ENCODE data around the gene MAGEB17.
"Not testable (repeated sequence)": the region's sequence is repeated elsewhere in the genome, so short reads cannot be mapped to it uniquely, and the experiment has no call there.

MAGEB17 gene

GRCh38 chrX:16175329-16176061 lies 8.2 kb downstream of the MAGEB17 start:
- Histone ChIP-seq H3K27ac (ENCODE audit: low read depth in 2 of 2, low read length in 2 of 2) (no peak overlapping the region), H3K4me3 (ENCODE audit: low read length in 2 of 2) (no peak overlapping the region), H3K27me3 (ENCODE audit: control insufficient read depth in 2 of 2, insufficient read depth in 2 of 2, low read length in 2 of 2) (peaks cover 0 to 3% of the 10 kb centered on the region in 2 donors), H3K9me3 (ENCODE audit: control insufficient read depth in 2 of 2, low read length in 2 of 2) (no peaks in the 10 kb centered on the region), H3K36me3 (ENCODE audit: control insufficient read depth in 2 of 2, insufficient read depth in 2 of 2, low read length in 2 of 2) (no peaks in the 10 kb centered on the region), H3K4me1 (ENCODE audit: control insufficient read depth in 2 of 2, insufficient read depth in 2 of 2, low read length in 2 of 2) (no peaks in the 10 kb centered on the region), H3K9ac (ENCODE audit: low read depth in 1 of 2, low read length in 2 of 2) (no peak overlapping the region)

GRCh38 chrX:16177260-16177659 lies 10.0 kb downstream of the MAGEB17 start:
- Histone ChIP-seq H3K4me1 (ENCODE audit: control insufficient read depth in 2 of 2, insufficient read depth in 2 of 2, low read length in 2 of 2) (no peaks in the 10 kb centered on the region), H3K9ac (ENCODE audit: low read depth in 1 of 2, low read length in 2 of 2) (no peak overlapping the region), H3K27ac (ENCODE audit: low read depth in 2 of 2, low read length in 2 of 2) (no peak overlapping the region), H3K9me3 (ENCODE audit: control insufficient read depth in 2 of 2, low read length in 2 of 2) (no peaks in the 10 kb centered on the region), H3K27me3 (ENCODE audit: control insufficient read depth in 2 of 2, insufficient read depth in 2 of 2, low read length in 2 of 2) (peaks cover 0 to 3% of the 10 kb centered on the region in 2 donors), H3K36me3 (ENCODE audit: control insufficient read depth in 2 of 2, insufficient read depth in 2 of 2, low read length in 2 of 2) (no peaks in the 10 kb centered on the region), H3K4me3 (ENCODE audit: low read length in 2 of 2) (no peak overlapping the region)

- not testable (repeated sequence) for H3K27ac ChIP-seq (ENCODE audit: low read depth in 2 of 2, low read length in 2 of 2); H3K36me3 ChIP-seq (ENCODE audit: control insufficient read depth in 2 of 2, insufficient read depth in 2 of 2, low read length in 2 of 2); H3K4me1 ChIP-seq (ENCODE audit: control insufficient read depth in 2 of 2, insufficient read depth in 2 of 2, low read length in 2 of 2); H3K27me3 ChIP-seq (ENCODE audit: control insufficient read depth in 2 of 2, insufficient read depth in 2 of 2, low read length in 2 of 2); H3K9me3 ChIP-seq (ENCODE audit: control insufficient read depth in 2 of 2, low read length in 2 of 2); H3K9ac ChIP-seq (ENCODE audit: low read depth in 1 of 2, low read length in 2 of 2); H3K4me3 ChIP-seq (ENCODE audit: low read length in 2 of 2)
These were observed 16.6 kb downstream of the MAGEB17 start for GRCh38 chrX:16183843-16184242.

GRCh38 chrX:16185725-16186136 lies 18.4 kb downstream of the MAGEB17 start:
- Histone ChIP-seq H3K9ac (ENCODE audit: low read depth in 1 of 2, low read length in 2 of 2) (no peak overlapping the region), H3K27me3 (ENCODE audit: control insufficient read depth in 2 of 2, insufficient read depth in 2 of 2, low read length in 2 of 2) (no peaks in the 10 kb centered on the region), H3K4me1 (ENCODE audit: control insufficient read depth in 2 of 2, insufficient read depth in 2 of 2, low read length in 2 of 2) (no peaks in the 10 kb centered on the region), H3K27ac (ENCODE audit: low read depth in 2 of 2, low read length in 2 of 2) (no peak overlapping the region), H3K4me3 (ENCODE audit: low read length in 2 of 2) (no peak overlapping the region), H3K36me3 (ENCODE audit: control insufficient read depth in 2 of 2, insufficient read depth in 2 of 2, low read length in 2 of 2) (no peaks in the 10 kb centered on the region), H3K9me3 (ENCODE audit: control insufficient read depth in 2 of 2, low read length in 2 of 2) (no peaks in the 10 kb centered on the region)

GRCh38 chrX:16186380-16187007 lies 19.2 kb downstream of the MAGEB17 start:
- H3K4me1 ChIP-seq (ENCODE audit: control insufficient read depth in 2 of 2, insufficient read depth in 2 of 2, low read length in 2 of 2), result no peaks in the 10 kb centered on the region
- no peaks in the 10 kb centered on the region for H3K9me3 ChIP-seq (ENCODE audit: control insufficient read depth in 2 of 2, low read length in 2 of 2)
- no peaks in the 10 kb centered on the region for H3K36me3 ChIP-seq (ENCODE audit: control insufficient read depth in 2 of 2, insufficient read depth in 2 of 2, low read length in 2 of 2)
- no peaks in the 10 kb centered on the region for H3K27me3 ChIP-seq (ENCODE audit: control insufficient read depth in 2 of 2, insufficient read depth in 2 of 2, low read length in 2 of 2)
- no peak overlapping the region for H3K27ac ChIP-seq (ENCODE audit: low read depth in 2 of 2, low read length in 2 of 2)
- no peak overlapping the region for H3K9ac ChIP-seq (ENCODE audit: low read depth in 1 of 2, low read length in 2 of 2)
- H3K4me3 ChIP-seq (ENCODE audit: low read length in 2 of 2), result no peak overlapping the region

GRCh38 chrX:16187024-16187760 lies 19.9 kb downstream of the MAGEB17 start:
- no peak overlapping the region for H3K4me3 ChIP-seq (ENCODE audit: low read length in 2 of 2)
- H3K9me3 ChIP-seq (ENCODE audit: control insufficient read depth in 2 of 2, low read length in 2 of 2), result no peaks in the 10 kb centered on the region
- H3K36me3 ChIP-seq (ENCODE audit: control insufficient read depth in 2 of 2, insufficient read depth in 2 of 2, low read length in 2 of 2), result no peaks in the 10 kb centered on the region
- no peaks in the 10 kb centered on the region for H3K27me3 ChIP-seq (ENCODE audit: control insufficient read depth in 2 of 2, insufficient read depth in 2 of 2, low read length in 2 of 2)
- H3K27ac ChIP-seq (ENCODE audit: low read depth in 2 of 2, low read length in 2 of 2), result no peak overlapping the region
- H3K9ac ChIP-seq (ENCODE audit: low read depth in 1 of 2, low read length in 2 of 2), result no peak overlapping the region
- no peaks in the 10 kb centered on the region for H3K4me1 ChIP-seq (ENCODE audit: control insufficient read depth in 2 of 2, insufficient read depth in 2 of 2, low read length in 2 of 2)

- Histone ChIP-seq H3K9me3 (ENCODE audit: control insufficient read depth in 2 of 2, low read length in 2 of 2) (no peaks in the 10 kb centered on the region), H3K4me3 (ENCODE audit: low read length in 2 of 2) (no peak overlapping the region), H3K27ac (ENCODE audit: low read depth in 2 of 2, low read length in 2 of 2) (no peak overlapping the region), H3K27me3 (ENCODE audit: control insufficient read depth in 2 of 2, insufficient read depth in 2 of 2, low read length in 2 of 2) (no peaks in the 10 kb centered on the region), H3K36me3 (ENCODE audit: control insufficient read depth in 2 of 2, insufficient read depth in 2 of 2, low read length in 2 of 2) (no peaks in the 10 kb centered on the region), H3K9ac (ENCODE audit: low read depth in 1 of 2, low read length in 2 of 2) (no peak overlapping the region), H3K4me1 (ENCODE audit: control insufficient read depth in 2 of 2, insufficient read depth in 2 of 2, low read length in 2 of 2) (no peaks in the 10 kb centered on the region)
These were observed 21.4 kb downstream of the MAGEB17 start for GRCh38 chrX:16188687-16189086.

- Histone ChIP-seq H3K27me3 (ENCODE audit: control insufficient read depth in 2 of 2, insufficient read depth in 2 of 2, low read length in 2 of 2) (no peaks in the 10 kb centered on the region), H3K27ac (ENCODE audit: low read depth in 2 of 2, low read length in 2 of 2) (no peak overlapping the region), H3K9me3 (ENCODE audit: control insufficient read depth in 2 of 2, low read length in 2 of 2) (no peaks in the 10 kb centered on the region), H3K9ac (ENCODE audit: low read depth in 1 of 2, low read length in 2 of 2) (no peak overlapping the region), H3K36me3 (ENCODE audit: control insufficient read depth in 2 of 2, insufficient read depth in 2 of 2, low read length in 2 of 2) (no peaks in the 10 kb centered on the region), H3K4me1 (ENCODE audit: control insufficient read depth in 2 of 2, insufficient read depth in 2 of 2, low read length in 2 of 2) (no peaks in the 10 kb centered on the region), H3K4me3 (ENCODE audit: low read length in 2 of 2) (no peak overlapping the region)
These were observed 24.3 kb downstream of the MAGEB17 start for GRCh38 chrX:16191605-16192004.

- Histone ChIP-seq H3K27ac (ENCODE audit: low read depth in 2 of 2, low read length in 2 of 2) (no peak overlapping the region), H3K27me3 (ENCODE audit: control insufficient read depth in 2 of 2, insufficient read depth in 2 of 2, low read length in 2 of 2) (peaks cover 0 to 6% of the 10 kb centered on the region in 2 donors), H3K4me1 (ENCODE audit: control insufficient read depth in 2 of 2, insufficient read depth in 2 of 2, low read length in 2 of 2) (no peaks in the 10 kb centered on the region), H3K36me3 (ENCODE audit: control insufficient read depth in 2 of 2, insufficient read depth in 2 of 2, low read length in 2 of 2) (no peaks in the 10 kb centered on the region), H3K9ac (ENCODE audit: low read depth in 1 of 2, low read length in 2 of 2) (no peak overlapping the region), H3K4me3 (ENCODE audit: low read length in 2 of 2) (no peak overlapping the region), H3K9me3 (ENCODE audit: control insufficient read depth in 2 of 2, low read length in 2 of 2) (no peaks in the 10 kb centered on the region)
These were observed 29.5 kb downstream of the MAGEB17 start for GRCh38 chrX:16196829-16197228.

GRCh38 chrX:16199343-16199742 lies 32.1 kb downstream of the MAGEB17 start:
- H3K4me1 ChIP-seq (ENCODE audit: control insufficient read depth in 2 of 2, insufficient read depth in 2 of 2, low read length in 2 of 2), result no peaks in the 10 kb centered on the region
- no peak overlapping the region for H3K4me3 ChIP-seq (ENCODE audit: low read length in 2 of 2)
- H3K27me3 ChIP-seq (ENCODE audit: control insufficient read depth in 2 of 2, insufficient read depth in 2 of 2, low read length in 2 of 2), result peaks cover 0 to 6% of the 10 kb centered on the region in 2 donors
- no peaks in the 10 kb centered on the region for H3K36me3 ChIP-seq (ENCODE audit: control insufficient read depth in 2 of 2, insufficient read depth in 2 of 2, low read length in 2 of 2)
- H3K27ac ChIP-seq (ENCODE audit: low read depth in 2 of 2, low read length in 2 of 2), result no peak overlapping the region
- H3K9ac ChIP-seq (ENCODE audit: low read depth in 1 of 2, low read length in 2 of 2), result no peak overlapping the region
- no peaks in the 10 kb centered on the region for H3K9me3 ChIP-seq (ENCODE audit: control insufficient read depth in 2 of 2, low read length in 2 of 2)

Measured in mucosa of rectum (tissue), 2 donors.